IPS-18c (cell line): Measurements from ENCODE around the gene ATP6V1G2.
A peak's percentile ranks its signal among the peaks of the same experiment; 100 is the strongest.
"Not testable (repeated sequence)": the region's sequence is repeated elsewhere in the genome, so short reads cannot be mapped to it uniquely, and the experiment has no call there.

Experiments used
- H3K4me3 ChIP-seq: 2 replicates; pipeline ENCODE4 v1.7.0; 2013; ENCODE audit warnings: low read depth, mild to moderate bottlenecking, low read length, moderate library complexity; ENCODE audit not compliant: insufficient read depth
- H3K9me3 ChIP-seq: one replicate; pipeline ENCODE4 v1.6.1; 2013; ENCODE audit warnings: mild to moderate bottlenecking, low read length, moderate library complexity; ENCODE audit not compliant: control insufficient read depth, insufficient read depth

The ATP6V1G2 gene

GRCh38 chr6:31559606-31559957 lies 13.2 kb upstream of the ATP6V1G2 start:
- Histone ChIP-seq H3K9me3 (no peaks in the 10 kb centered on the region), H3K4me3 (no peak overlapping the region)

- no peaks in the 10 kb centered on the region for H3K9me3 ChIP-seq
- H3K4me3 ChIP-seq = no peak overlapping the region
Measured at GRCh38 chr6:31558631-31559500, 12.5 kb upstream of the ATP6V1G2 start.

GRCh38 chr6:31558318-31558625 lies 11.9 kb upstream of the ATP6V1G2 start:
- no peak overlapping the region for H3K4me3 ChIP-seq
- no peaks in the 10 kb centered on the region for H3K9me3 ChIP-seq

- Histone ChIP-seq H3K4me3 (no peak overlapping the region), H3K9me3 (no peaks in the 10 kb centered on the region)
Measured at GRCh38 chr6:31557443-31558317, 11.3 kb upstream of the ATP6V1G2 start.

GRCh38 chr6:31556307-31556706 lies 9.9 kb upstream of the ATP6V1G2 start:
- H3K9me3 ChIP-seq = no peaks in the 10 kb centered on the region
- no peak overlapping the region for H3K4me3 ChIP-seq

- not testable (repeated sequence) for H3K4me3 ChIP-seq, H3K9me3 ChIP-seq
Measured at GRCh38 chr6:31551371-31551770, 5.0 kb upstream of the ATP6V1G2 start.

GRCh38 chr6:31548544-31548873 lies 2.1 kb upstream of the ATP6V1G2 start:
- no peaks in the 10 kb centered on the region for H3K9me3 ChIP-seq
- no peak overlapping the region for H3K4me3 ChIP-seq

- H3K4me3 ChIP-seq = peak overlapping the region; percentile 44
- H3K9me3 ChIP-seq = no peaks in the 10 kb centered on the region
Measured at GRCh38 chr6:31547727-31548543, 1.5 kb upstream of the ATP6V1G2 start.

GRCh38 chr6:31546958-31547726 lies 734 bp upstream of the ATP6V1G2 start, which contains the start of gene NFKBIL1:
Gene NFKBIL1 (plus strand): TSS chr6:31547608. CDS start chr6:31547695, 87 bp downstream.
- no peaks in the 10 kb centered on the region for H3K9me3 ChIP-seq
- peak within 1 kb of the TSS; percentile 55 for H3K4me3 ChIP-seq

- no peaks in the 10 kb centered on the region for H3K9me3 ChIP-seq
- H3K4me3 ChIP-seq = no peak overlapping the region
Measured at GRCh38 chr6:31545291-31545690, 1.1 kb downstream of the ATP6V1G2 start.

GRCh38 chr6:31544676-31545075 lies 1.7 kb downstream of the ATP6V1G2 start:
- Histone ChIP-seq H3K9me3 (no peaks in the 10 kb centered on the region), H3K4me3 (no peak overlapping the region)

GRCh38 chr6:31543639-31544038 lies 2.8 kb downstream of the ATP6V1G2 start:
- H3K4me3 ChIP-seq = no peak overlapping the region
- H3K9me3 ChIP-seq = no peaks in the 10 kb centered on the region

- H3K4me3 ChIP-seq = peak within 1 kb of the TSS; percentile 86
- no peaks in the 10 kb centered on the region for H3K9me3 ChIP-seq
Measured at GRCh38 chr6:31541658-31542521, 4.5 kb downstream of the ATP6V1G2 start, which contains the start of gene DDX39B. Gene DDX39B (minus strand): TSS chr6:31542003. CDS start chr6:31540532, 1,471 bp downstream.

GRCh38 chr6:31541059-31541657 lies 5.2 kb downstream of the ATP6V1G2 start:
- H3K4me3 ChIP-seq = peak overlapping the region; percentile 86
- H3K9me3 ChIP-seq = no peaks in the 10 kb centered on the region

GRCh38 chr6:31540640-31541039 lies 5.8 kb downstream of the ATP6V1G2 start:
- H3K9me3 ChIP-seq = no peaks in the 10 kb centered on the region
- peak overlapping the region; percentile 86 for H3K4me3 ChIP-seq
